Measurements from ENCODE around the gene RPS6KC1. TPM values are rescaled to one million over a fixed set of nuclear protein-coding genes. Genes with fewer than 3 reads are reported as not detected.

The RPS6KC1 gene
- total RNA-seq, 6 donors from 2014 or later = 8.3 to 31.4 (median 15.1) TPM

DNA sequence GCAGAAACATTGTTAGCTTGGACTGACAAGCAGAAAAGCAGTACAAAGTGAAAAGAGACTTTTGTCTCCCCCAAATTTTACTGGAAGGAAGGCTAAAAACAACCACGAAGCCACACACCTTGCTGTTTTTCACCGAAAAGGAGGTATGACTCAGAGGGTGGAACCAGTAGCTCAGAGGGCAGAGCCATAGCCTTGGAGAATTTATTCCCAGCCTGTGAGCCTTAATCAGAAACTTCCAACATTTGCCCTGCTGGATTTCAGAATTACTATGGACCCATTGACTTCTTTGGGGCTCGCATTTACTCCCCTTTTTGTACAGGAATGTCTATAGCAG, 32.0 kb downstream of the RPS6KC1 start:
- H3K27me3 ChIP-seq = no peaks in the 10 kb centered on the region
- H3K4me1 ChIP-seq = no peaks in the 10 kb centered on the region
- ATAC-seq (ENCODE audit: low FRiP score in 2 of 2) = no peak
- no peaks in the 10 kb centered on the region for H3K9me3 ChIP-seq
- H3K27ac ChIP-seq = no peak overlapping the region
- DNase-seq = no peak
- TF ChIP-seq EP300 (IDR thresholded peaks at IDR 0.05) (no peak), POLR2A (IDR thresholded peaks at IDR 0.05) (no peak), POLR2AphosphoS5 (IDR thresholded peaks at IDR 0.05) (no peak)
- TF ChIP-seq, protein P1, sequence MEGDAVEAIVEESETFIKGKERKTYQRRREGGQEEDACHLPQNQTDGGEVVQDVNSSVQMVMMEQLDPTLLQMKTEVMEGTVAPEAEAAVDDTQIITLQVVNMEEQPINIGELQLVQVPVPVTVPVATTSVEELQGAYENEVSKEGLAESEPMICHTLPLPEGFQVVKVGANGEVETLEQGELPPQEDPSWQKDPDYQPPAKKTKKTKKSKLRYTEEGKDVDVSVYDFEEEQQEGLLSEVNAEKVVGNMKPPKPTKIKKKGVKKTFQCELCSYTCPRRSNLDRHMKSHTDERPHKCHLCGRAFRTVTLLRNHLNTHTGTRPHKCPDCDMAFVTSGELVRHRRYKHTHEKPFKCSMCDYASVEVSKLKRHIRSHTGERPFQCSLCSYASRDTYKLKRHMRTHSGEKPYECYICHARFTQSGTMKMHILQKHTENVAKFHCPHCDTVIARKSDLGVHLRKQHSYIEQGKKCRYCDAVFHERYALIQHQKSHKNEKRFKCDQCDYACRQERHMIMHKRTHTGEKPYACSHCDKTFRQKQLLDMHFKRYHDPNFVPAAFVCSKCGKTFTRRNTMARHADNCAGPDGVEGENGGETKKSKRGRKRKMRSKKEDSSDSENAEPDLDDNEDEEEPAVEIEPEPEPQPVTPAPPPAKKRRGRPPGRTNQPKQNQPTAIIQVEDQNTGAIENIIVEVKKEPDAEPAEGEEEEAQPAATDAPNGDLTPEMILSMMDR (IDR thresholded peaks at IDR 0.05) = no peak
- WGBS, 2 donors = 84 to 96% methylated on average over 3 of the region's 3 CpGs
- H3K36me3 ChIP-seq = peaks cover 8 to 57% (median 12%) of the 10 kb centered on the region in 4 donors
- no peak overlapping the region for H3K4me3 ChIP-seq

DNA sequence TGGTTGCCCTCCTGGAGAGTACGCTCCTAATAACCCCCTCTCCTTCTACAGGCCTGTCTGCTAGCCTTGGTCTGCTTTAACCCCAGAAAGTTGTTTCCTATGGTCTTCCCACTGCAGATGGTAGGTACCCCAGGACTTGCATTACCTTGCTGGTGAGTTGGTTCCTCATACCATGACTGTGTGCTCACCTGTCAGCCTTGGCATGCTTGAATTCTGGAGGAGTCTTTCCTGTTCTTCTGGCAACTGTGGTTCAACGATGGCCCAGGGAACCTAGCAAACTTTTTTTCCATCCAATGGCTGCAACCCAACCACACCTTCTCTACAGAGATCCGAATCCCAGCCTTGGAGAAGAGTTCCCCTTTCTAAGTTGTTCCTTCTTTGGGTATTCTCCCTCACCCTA, 36.9 kb downstream of the RPS6KC1 start:
- H3K4me3 ChIP-seq = no peak overlapping the region
- no peaks in the 10 kb centered on the region for H3K9me3 ChIP-seq
- H3K27ac ChIP-seq = no peak overlapping the region
- no peaks in the 10 kb centered on the region for H3K27me3 ChIP-seq
- 86 to 90% methylated on average over 3 of the region's 3 CpGs for WGBS, 2 donors
- no peak for ATAC-seq (ENCODE audit: low FRiP score in 2 of 2)
- peaks cover 0 to 35% (median 7%) of the 10 kb centered on the region in 4 donors for H3K36me3 ChIP-seq
- no peak for DNase-seq
- TF ChIP-seq, protein P1 (IDR thresholded peaks at IDR 0.05) = no peak
- TF ChIP-seq POLR2AphosphoS5 (IDR thresholded peaks at IDR 0.05) (no peak), POLR2A (IDR thresholded peaks at IDR 0.05) (no peak), EP300 (IDR thresholded peaks at IDR 0.05) (no peak)
- no peaks in the 10 kb centered on the region for H3K4me1 ChIP-seq

DNA sequence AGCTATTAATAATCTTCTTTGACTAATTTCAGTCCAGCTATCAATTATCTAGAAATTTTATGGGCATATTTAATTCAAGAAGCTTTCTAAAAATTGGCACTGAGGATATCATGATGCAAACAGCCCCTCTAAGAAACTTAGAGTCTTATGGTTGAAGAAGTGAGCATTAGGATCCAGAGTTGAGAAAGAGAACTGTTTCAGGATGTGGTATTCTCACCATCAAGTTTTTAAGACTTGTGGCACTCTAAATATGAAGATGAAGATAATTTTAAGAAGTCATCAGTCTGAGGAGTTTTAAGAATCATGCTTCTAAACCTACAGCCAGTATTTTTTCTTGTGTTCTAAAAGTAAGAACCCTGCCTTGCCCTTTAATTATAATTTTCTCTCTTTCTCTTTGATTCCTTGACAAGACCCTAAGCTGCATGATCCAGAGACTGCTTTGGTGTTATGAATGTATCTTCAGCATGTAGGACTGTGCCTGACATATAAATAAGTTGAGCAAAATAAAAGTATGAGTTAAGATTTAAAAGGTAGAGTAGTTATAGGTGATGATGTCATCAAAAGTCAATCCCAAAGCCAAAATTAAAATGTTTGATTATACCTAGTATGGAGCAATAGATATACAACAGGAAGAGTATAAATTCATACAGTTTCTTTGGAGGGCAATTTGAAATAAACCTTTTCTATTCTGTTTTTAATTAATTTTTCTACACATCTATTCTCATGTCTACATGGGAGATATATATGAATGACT, 39.1 kb downstream of the RPS6KC1 start:
- ATAC-seq (ENCODE audit: low FRiP score in 2 of 2) = no peak
- Histone ChIP-seq H3K36me3 (peaks cover 0 to 23% (median 7%) of the 10 kb centered on the region in 4 donors), H3K4me1 (no peaks in the 10 kb centered on the region), H3K27ac (no peak overlapping the region), H3K9me3 (no peaks in the 10 kb centered on the region), H3K4me3 (no peak overlapping the region), H3K27me3 (no peaks in the 10 kb centered on the region)
- no peak for DNase-seq
- no peak for TF ChIP-seq EP300 (IDR thresholded peaks at IDR 0.05)
- no peak for TF ChIP-seq POLR2AphosphoS5 (IDR thresholded peaks at IDR 0.05)
- TF ChIP-seq, protein P1 (IDR thresholded peaks at IDR 0.05) = no peak
- TF ChIP-seq POLR2A (IDR thresholded peaks at IDR 0.05) = no peak

DNA sequence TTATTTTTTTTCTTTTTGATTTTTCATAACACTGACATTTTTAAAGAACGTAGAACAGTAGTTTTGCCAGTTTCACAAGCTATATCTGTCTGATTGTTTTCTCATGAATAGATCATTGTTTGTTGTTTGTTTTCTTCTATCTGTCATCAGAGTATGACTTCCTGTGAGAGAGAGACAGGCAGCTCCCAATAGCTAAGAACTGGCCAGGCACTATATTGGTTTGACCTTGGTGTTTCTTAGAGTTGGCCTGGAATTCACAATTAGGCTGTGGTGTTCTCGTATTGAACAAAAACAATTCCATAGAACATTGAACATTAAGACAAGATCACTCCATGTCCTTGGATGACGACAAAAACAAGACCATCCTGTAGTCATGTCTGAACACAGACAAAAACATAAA, 43.4 kb downstream of the RPS6KC1 start:
- no peak for ATAC-seq (ENCODE audit: low FRiP score in 2 of 2)
- Histone ChIP-seq H3K36me3 (no peaks in the 10 kb centered on the region), H3K4me1 (no peaks in the 10 kb centered on the region), H3K4me3 (no peak overlapping the region), H3K9me3 (no peaks in the 10 kb centered on the region), H3K27me3 (no peaks in the 10 kb centered on the region), H3K27ac (no peak overlapping the region)
- TF ChIP-seq EP300 (IDR thresholded peaks at IDR 0.05) = no peak
- no peak for TF ChIP-seq POLR2AphosphoS5 (IDR thresholded peaks at IDR 0.05)
- TF ChIP-seq, protein P1 (IDR thresholded peaks at IDR 0.05) = no peak
- TF ChIP-seq POLR2A (IDR thresholded peaks at IDR 0.05) = no peak
- no peak for DNase-seq
- 76 to 86% methylated on average over 3 of the region's 3 CpGs for WGBS, 2 donors

DNA sequence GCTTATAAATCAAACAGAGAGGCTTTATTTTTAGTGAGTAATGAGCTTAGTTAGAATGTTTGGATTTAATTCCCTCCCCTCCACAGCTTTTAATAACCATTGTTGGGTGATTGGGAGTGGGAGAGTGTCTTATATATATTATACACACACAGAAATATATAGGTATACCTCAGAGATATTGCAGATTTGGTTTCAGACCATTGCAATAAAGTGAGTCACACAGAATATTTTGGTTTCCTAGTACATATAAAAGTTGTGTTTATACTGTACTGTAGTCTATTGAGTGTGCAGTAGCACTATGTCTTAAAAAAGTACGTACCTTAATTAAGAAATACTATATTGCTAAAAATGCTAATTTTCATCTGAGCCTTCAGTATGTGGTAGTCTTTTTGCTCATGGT, 44.4 kb downstream of the RPS6KC1 start:
- ATAC-seq (ENCODE audit: low FRiP score in 2 of 2) = no peak
- 93 to 94% methylated on average over 1 of the region's 1 CpG for WGBS, 2 donors

More for the DNA sequence above, 44.4 kb downstream of the RPS6KC1 start:
- no peak for DNase-seq
- Histone ChIP-seq H3K36me3 (no peaks in the 10 kb centered on the region), H3K4me1 (no peaks in the 10 kb centered on the region), H3K9me3 (no peaks in the 10 kb centered on the region), H3K27me3 (no peaks in the 10 kb centered on the region), H3K27ac (no peak overlapping the region), H3K4me3 (no peak overlapping the region)
- TF ChIP-seq EP300 (IDR thresholded peaks at IDR 0.05) (no peak), POLR2A (IDR thresholded peaks at IDR 0.05) (no peak)

Measured in upper lobe of left lung (tissue), 6 donors.